DND-41 (cell line): ENCODE results near the gene SAMD4B.

Experiments used
- EZH2 ChIP-seq: IDR thresholded peaks from 3 replicates; pipeline ENCODE4 v1.6.1; 2012; ENCODE audit warnings: borderline replicate concordance, low read depth, mild to moderate bottlenecking, moderate library complexity, low read length, inconsistent platforms; ENCODE audit not compliant: severe bottlenecking
- TF ChIP-seq, protein P1 (sequence below): IDR thresholded peaks from 2 replicates; pipeline ENCODE4 v1.5.1; 2012; ENCODE audit warnings: borderline replicate concordance, low read length, moderate library complexity, mild to moderate bottlenecking; ENCODE audit not compliant: poor library complexity, severe bottlenecking; ENCODE audit errors: extremely low read depth

GRCh38 chr19:39401549-39402345 is 59.5 kb downstream of the SAMD4B start:
- TF ChIP-seq, protein P1, sequence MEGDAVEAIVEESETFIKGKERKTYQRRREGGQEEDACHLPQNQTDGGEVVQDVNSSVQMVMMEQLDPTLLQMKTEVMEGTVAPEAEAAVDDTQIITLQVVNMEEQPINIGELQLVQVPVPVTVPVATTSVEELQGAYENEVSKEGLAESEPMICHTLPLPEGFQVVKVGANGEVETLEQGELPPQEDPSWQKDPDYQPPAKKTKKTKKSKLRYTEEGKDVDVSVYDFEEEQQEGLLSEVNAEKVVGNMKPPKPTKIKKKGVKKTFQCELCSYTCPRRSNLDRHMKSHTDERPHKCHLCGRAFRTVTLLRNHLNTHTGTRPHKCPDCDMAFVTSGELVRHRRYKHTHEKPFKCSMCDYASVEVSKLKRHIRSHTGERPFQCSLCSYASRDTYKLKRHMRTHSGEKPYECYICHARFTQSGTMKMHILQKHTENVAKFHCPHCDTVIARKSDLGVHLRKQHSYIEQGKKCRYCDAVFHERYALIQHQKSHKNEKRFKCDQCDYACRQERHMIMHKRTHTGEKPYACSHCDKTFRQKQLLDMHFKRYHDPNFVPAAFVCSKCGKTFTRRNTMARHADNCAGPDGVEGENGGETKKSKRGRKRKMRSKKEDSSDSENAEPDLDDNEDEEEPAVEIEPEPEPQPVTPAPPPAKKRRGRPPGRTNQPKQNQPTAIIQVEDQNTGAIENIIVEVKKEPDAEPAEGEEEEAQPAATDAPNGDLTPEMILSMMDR, result no peak
- TF ChIP-seq EZH2, result no peak
